HepG2 (cell line): ENCODE measurements around the gene RALY.

Experiments used
- AGO2 ChIP-seq: fragments of 200-400 bp; formaldehyde crosslinking; optimal IDR thresholded peaks from 2 replicates; pipeline ENCODE3; 2017; ENCODE audit warnings: mild to moderate bottlenecking, low read depth, low read length, moderate library complexity
- ATF7 ChIP-seq, 2 experiments: fragments of 450-650 bp in 1 of 2; sonication (generic) in 1 of 2; formaldehyde crosslinking in 1 of 2; IDR thresholded peaks; 2 replicates each; pipeline versions ENCODE4 v1.4.0 to v1.6.1; 2016 to 2020; ENCODE audit warnings: antibody characterized with exemption in 1 of 2, mild to moderate bottlenecking in 1 of 2, missing genetic modification reagents in 1 of 2
- EZH2 ChIP-seq: conservative IDR thresholded peaks from 2 replicates; pipeline ENCODE4 v1.6.1; 2012; ENCODE audit warnings: mild to moderate bottlenecking, low read depth, low read length, moderate library complexity
- MTF1 ChIP-seq: sonication (generic); formaldehyde crosslinking; IDR thresholded peaks from 2 replicates; pipeline ENCODE4 v1.5.0; 2020; ENCODE audit warnings: missing genetic modification reagents
- PHF21A ChIP-seq: sonication (generic); formaldehyde crosslinking; IDR thresholded peaks from 2 replicates; pipeline ENCODE4 v1.5.0; 2020; ENCODE audit warnings: mild to moderate bottlenecking, missing genetic modification reagents
- ZFP37 ChIP-seq: sonication (generic); formaldehyde crosslinking; IDR thresholded peaks from 2 replicates; pipeline ENCODE4 v1.4.0; 2020; ENCODE audit warnings: missing genetic modification reagents, borderline replicate concordance
- ZNF234 ChIP-seq: sonication (generic); formaldehyde crosslinking; conservative IDR thresholded peaks from 2 replicates; pipeline ENCODE4 v1.5.1; 2020; ENCODE audit warnings: mild to moderate bottlenecking, missing genetic modification reagents
- TF ChIP-seq, protein P1 (sequence below): sonication (generic); formaldehyde crosslinking; conservative IDR thresholded peaks from 2 replicates; pipeline ENCODE4 v1.8.1; 2023; ENCODE audit warnings: missing genetic modification reagents

- TF ChIP-seq ZNF234 (CRISPR knock-in tag), result no peak
- TF ChIP-seq, protein P1, sequence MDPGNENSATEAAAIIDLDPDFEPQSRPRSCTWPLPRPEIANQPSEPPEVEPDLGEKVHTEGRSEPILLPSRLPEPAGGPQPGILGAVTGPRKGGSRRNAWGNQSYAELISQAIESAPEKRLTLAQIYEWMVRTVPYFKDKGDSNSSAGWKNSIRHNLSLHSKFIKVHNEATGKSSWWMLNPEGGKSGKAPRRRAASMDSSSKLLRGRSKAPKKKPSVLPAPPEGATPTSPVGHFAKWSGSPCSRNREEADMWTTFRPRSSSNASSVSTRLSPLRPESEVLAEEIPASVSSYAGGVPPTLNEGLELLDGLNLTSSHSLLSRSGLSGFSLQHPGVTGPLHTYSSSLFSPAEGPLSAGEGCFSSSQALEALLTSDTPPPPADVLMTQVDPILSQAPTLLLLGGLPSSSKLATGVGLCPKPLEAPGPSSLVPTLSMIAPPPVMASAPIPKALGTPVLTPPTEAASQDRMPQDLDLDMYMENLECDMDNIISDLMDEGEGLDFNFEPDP, result no peak
- TF ChIP-seq ZFP37 (CRISPR knock-in tag), result no peak
- TF ChIP-seq PHF21A, result no peak
- TF ChIP-seq MTF1, result no peak
- no peak for TF ChIP-seq AGO2
- TF ChIP-seq ATF7 (IDR thresholded peaks at IDR 0.05), result no peak
- no peak for TF ChIP-seq ATF7 (CRISPR knock-in tag; IDR thresholded peaks at IDR 0.05)
- no peak for TF ChIP-seq EZH2
Measured at GRCh38 chr20:34065260-34065659, 71.5 kb downstream of the RALY start.
